ENCODE results near the gene PRPF8.
A peak's percentile ranks its signal among the peaks of the same experiment; 100 is the strongest.

The PRPF8 gene

GRCh38 chr17:1645207-1646171 lies 39.2 kb downstream of the PRPF8 start, which contains the start of gene SCARF1:
Gene SCARF1, minus strand, starts transcription at chr17:1645732. Its CDS starts 35 bp downstream, at chr17:1645697.
- no peaks in the 10 kb centered on the region for H3K9me3 Mint-ChIP-seq
- peak within 1 kb of the TSS; percentile 35 for H3K27ac Mint-ChIP-seq
- peak within 1 kb of the TSS; percentile 85 for H3K4me3 Mint-ChIP-seq
- H3K4me1 Mint-ChIP-seq, result peaks cover 27% of the 10 kb centered on the region
- no peaks in the 10 kb centered on the region for H3K27me3 Mint-ChIP-seq
- no peaks in the 10 kb centered on the region for H3K36me3 Mint-ChIP-seq

- no peaks in the 10 kb centered on the region for H3K36me3 Mint-ChIP-seq
- H3K27me3 Mint-ChIP-seq, result no peaks in the 10 kb centered on the region
- no peaks in the 10 kb centered on the region for H3K9me3 Mint-ChIP-seq
- H3K4me1 Mint-ChIP-seq, result peaks cover 27% of the 10 kb centered on the region
- H3K4me3 Mint-ChIP-seq, result peak overlapping the region; percentile 85
- H3K27ac Mint-ChIP-seq, result peak overlapping the region; percentile 41
Observed at GRCh38 chr17:1644493-1645206, 40.0 kb downstream of the PRPF8 start.

- H3K27ac Mint-ChIP-seq, result peak overlapping the region; percentile 41
- H3K36me3 Mint-ChIP-seq, result no peaks in the 10 kb centered on the region
- no peaks in the 10 kb centered on the region for H3K27me3 Mint-ChIP-seq
- peak overlapping the region; percentile 85 for H3K4me3 Mint-ChIP-seq
- peaks cover 27% of the 10 kb centered on the region for H3K4me1 Mint-ChIP-seq
- H3K9me3 Mint-ChIP-seq, result no peaks in the 10 kb centered on the region
Observed at GRCh38 chr17:1643999-1644492, 40.6 kb downstream of the PRPF8 start.

GRCh38 chr17:1643293-1643998 lies 41.2 kb downstream of the PRPF8 start:
- H3K27ac Mint-ChIP-seq, result no peak overlapping the region
- H3K4me1 Mint-ChIP-seq, result peaks cover 27% of the 10 kb centered on the region
- H3K27me3 Mint-ChIP-seq, result no peaks in the 10 kb centered on the region
- H3K9me3 Mint-ChIP-seq, result no peaks in the 10 kb centered on the region
- H3K4me3 Mint-ChIP-seq, result no peak overlapping the region
- H3K36me3 Mint-ChIP-seq, result no peaks in the 10 kb centered on the region

- Mint-ChIP-seq H3K27ac (no peak overlapping the region), H3K27me3 (no peaks in the 10 kb centered on the region), H3K36me3 (no peaks in the 10 kb centered on the region), H3K4me1 (peaks cover 17% of the 10 kb centered on the region), H3K9me3 (no peaks in the 10 kb centered on the region), H3K4me3 (no peak overlapping the region)
Observed at GRCh38 chr17:1641065-1641403, 43.6 kb downstream of the PRPF8 start.

- Mint-ChIP-seq H3K4me3 (no peak overlapping the region), H3K27me3 (no peaks in the 10 kb centered on the region), H3K9me3 (no peaks in the 10 kb centered on the region), H3K27ac (no peak overlapping the region), H3K36me3 (no peaks in the 10 kb centered on the region), H3K4me1 (peaks cover 12% of the 10 kb centered on the region)
Observed at GRCh38 chr17:1640329-1641064, 44.2 kb downstream of the PRPF8 start.

GRCh38 chr17:1639549-1640180 lies 45.0 kb downstream of the PRPF8 start:
- H3K4me3 Mint-ChIP-seq, result no peak overlapping the region
- no peaks in the 10 kb centered on the region for H3K36me3 Mint-ChIP-seq
- H3K27ac Mint-ChIP-seq, result no peak overlapping the region
- no peaks in the 10 kb centered on the region for H3K27me3 Mint-ChIP-seq
- H3K4me1 Mint-ChIP-seq, result peaks cover 8% of the 10 kb centered on the region
- no peaks in the 10 kb centered on the region for H3K9me3 Mint-ChIP-seq

GRCh38 chr17:1638624-1639300 lies 45.9 kb downstream of the PRPF8 start:
- Mint-ChIP-seq H3K4me3 (no peak overlapping the region), H3K36me3 (no peaks in the 10 kb centered on the region), H3K4me1 (no peaks in the 10 kb centered on the region), H3K27ac (peak overlapping the region; percentile 17), H3K27me3 (no peaks in the 10 kb centered on the region), H3K9me3 (no peaks in the 10 kb centered on the region)

- no peaks in the 10 kb centered on the region for H3K4me1 Mint-ChIP-seq
- H3K36me3 Mint-ChIP-seq, result no peaks in the 10 kb centered on the region
- H3K9me3 Mint-ChIP-seq, result no peaks in the 10 kb centered on the region
- no peak overlapping the region for H3K4me3 Mint-ChIP-seq
- no peak overlapping the region for H3K27ac Mint-ChIP-seq
- H3K27me3 Mint-ChIP-seq, result no peaks in the 10 kb centered on the region
Observed at GRCh38 chr17:1638171-1638590, 46.5 kb downstream of the PRPF8 start.

GRCh38 chr17:1636732-1637285 lies 47.9 kb downstream of the PRPF8 start:
- Mint-ChIP-seq H3K4me1 (no peaks in the 10 kb centered on the region), H3K4me3 (no peak overlapping the region), H3K27me3 (no peaks in the 10 kb centered on the region), H3K36me3 (no peaks in the 10 kb centered on the region), H3K27ac (no peak overlapping the region), H3K9me3 (no peaks in the 10 kb centered on the region)

GRCh38 chr17:1635675-1636465 lies 48.8 kb downstream of the PRPF8 start:
- no peak overlapping the region for H3K4me3 Mint-ChIP-seq
- H3K27ac Mint-ChIP-seq, result peak overlapping the region; percentile 8
- H3K4me1 Mint-ChIP-seq, result no peaks in the 10 kb centered on the region
- H3K36me3 Mint-ChIP-seq, result no peaks in the 10 kb centered on the region
- no peaks in the 10 kb centered on the region for H3K9me3 Mint-ChIP-seq
- no peaks in the 10 kb centered on the region for H3K27me3 Mint-ChIP-seq

- H3K36me3 Mint-ChIP-seq, result no peaks in the 10 kb centered on the region
Observed at GRCh38 chr17:1634841-1635650, 49.6 kb downstream of the PRPF8 start.

GRCh38 chr17:1630662-1631061 lies 54.0 kb downstream of the PRPF8 start:
- H3K9me3 Mint-ChIP-seq, result no peaks in the 10 kb centered on the region
- no peaks in the 10 kb centered on the region for H3K27me3 Mint-ChIP-seq
- peaks cover 21% of the 10 kb centered on the region for H3K4me1 Mint-ChIP-seq
- H3K27ac Mint-ChIP-seq, result no peak overlapping the region
- H3K4me3 Mint-ChIP-seq, result peak overlapping the region; percentile 84
- H3K36me3 Mint-ChIP-seq, result no peaks in the 10 kb centered on the region

More at GRCh38 chr17:1634841-1635650, 49.6 kb downstream of the PRPF8 start:
- Mint-ChIP-seq H3K27ac (no peak overlapping the region), H3K27me3 (no peaks in the 10 kb centered on the region), H3K9me3 (no peaks in the 10 kb centered on the region), H3K4me1 (peaks cover 4% of the 10 kb centered on the region), H3K4me3 (no peak overlapping the region)

Measured in activated naive CD4-positive, alpha-beta T cell treated with anti-CD3 and anti-CD28 coated beads, Interleukin-2, amount 50 U/mL, for 24 hours (primary cell).